Adrenal gland (tissue), 12 donors: ENCODE results near the gene TMEM151B. TPM values are rescaled to one million over a fixed set of nuclear protein-coding genes. Genes with fewer than 3 reads are reported as not detected.
"Not testable (repeated sequence)": the region's sequence is repeated elsewhere in the genome, so short reads cannot be mapped to it uniquely, and the experiment has no call there.

Experiments
- DNase-seq, 7 donors: peaks; one replicate each; pipeline ENCODE4 v3.0.0-alpha.2; 2019 to 2020
- H3K27ac ChIP-seq, 5 donors: fragments of 200-600 bp; sonication (generic) in 4 of 5; 1 replicate in 3 of 5; 2 replicates in 2 of 5; pipeline versions ENCODE4 v1.5.1 to v1.8.0; 2016 to 2020; ENCODE audit warnings: mild to moderate bottlenecking in 1 of 5
- H3K27me3 ChIP-seq: fragments of 200-600 bp; 2 replicates; pipeline ENCODE4 v1.8.0; 2021
- H3K36me3 ChIP-seq, 2 donors: fragments of 200-600 bp; replicated peaks in 1 of 2; 1 replicate in 1 of 2; 2 replicates in 1 of 2; pipeline versions ENCODE4 v1.5.1 to v1.8.0; 2018 to 2022
- H3K4me1 ChIP-seq, 2 donors: fragments of 200-600 bp; replicated peaks in 1 of 2; 1 replicate in 1 of 2; 2 replicates in 1 of 2; pipeline versions ENCODE4 v1.5.1 to v1.8.0; 2018 to 2021
- H3K4me3 ChIP-seq, 4 donors: fragments of 200-600 bp; sonication (generic) in 3 of 4; one replicate each; pipeline ENCODE4 v1.5.1; 2016 to 2018
- H3K9me3 ChIP-seq, 3 donors: fragments of 200-600 bp; sonication (generic) in 1 of 3; replicated peaks in 1 of 3; 1 replicate in 2 of 3; 2 replicates in 1 of 3; pipeline versions ENCODE4 v1.5.1 to v1.8.0; 2016 to 2021
- CTCF ChIP-seq, 6 experiments: fragments of 450-650 bp in 4 of 6; fragments of 200-600 bp in 2 of 6; sonication (generic) in 1 of 6; IDR thresholded peaks; 1 replicate in 5 of 6; 2 replicates in 1 of 6; pipeline versions ENCODE4 v1.5.1 to v1.8.0; 2016 to 2021; ENCODE audit warnings: antibody characterized with exemption in 6 of 6, mild to moderate bottlenecking in 2 of 6, moderate library complexity in 1 of 6
- POLR2A ChIP-seq, 2 donors: fragments of 450-650 bp; IDR thresholded peaks; one replicate each; pipeline ENCODE4 v1.6.1; 2017; ENCODE audit warnings: antibody characterized with exemption in 2 of 2, mild to moderate bottlenecking in 2 of 2, moderate library complexity in 1 of 2
- WGBS, 4 donors: extraction: QIAGEN DNeasy Blood & Tissue Kit in 2 of 4; methylation state at CpG; one replicate each; pipeline versions ENCODE4 v1.1.5 to v1.1.7; 2013 to 2017; 5-methylcytosine and 5-hydroxymethylcytosine counted together
- intact Hi-C, 2 donors: fragments of 100-400 bp; cut with DNase I; formaldehyde crosslinking; loops; one replicate each; pipeline versions ENCODE4 v1.14.1 to v1.15.0; 2022 to 2023
- polyA plus RNA-seq, 3 donors: library from polyadenylated mRNA; stranded (reverse); fragments of 200-250 nt in 2 of 3; fragments of 350-450 nt in 1 of 3; fragmentation: Illumina TruSeq in 1 of 3; extraction: RNeasy Lipid Tissue Mini Kit (QIAGEN cat#74804) in 1 of 3; gene quantifications; one replicate each; pipeline ENCODE4 v1.2.3, GENCODE V29; 2013 to 2014
- total RNA-seq, 9 donors: library from RNA; depleted of rRNA in 4 of 9; stranded (reverse); fragments of >200 nt in 4 of 9; fragments of 120-200 nt in 1 of 9; fragmentation: NEBNext Ultra II Directional in 1 of 9; extraction: Animal tissue kit (Norgen Biotek cat#: 25700) in 1 of 9; gene quantifications; one replicate each; pipeline versions ENCODE4 v1.1.0 to v1.2.4, GENCODE V29; 2013 to 2023
- donor health status: healthy with polysubstance abuse.
- donor health status: Bipolar disorder and iron deficiency.
- donor health status: DM: yes; HTN: yes; CAD: no.
- donor health status: DM: no; HTN: no; CAD: no.
- donor health status: DM: no; HTN: no; CAD: no.
- donor health status: DM: yes; HTN: yes; CAD: no.

TMEM151B gene
- total and polyA plus RNA-seq, 12 donors = 0.07 to 3.9 (median 0.79) TPM; not detected in 2

GRCh38 chr6:44228836-44229235, 41.4 kb upstream of the TMEM151B start:
- H3K9me3 ChIP-seq = no peaks in the 10 kb centered on the region
- DNase-seq = no peak
- peaks cover 65 to 85% of the 10 kb centered on the region in 2 donors for H3K4me1 ChIP-seq
- H3K4me3 ChIP-seq = peak overlapping the region in 1 of 4 donors; percentile 9
- peak overlapping the region; percentile 35 to 90 (median 52) for H3K27ac ChIP-seq
- H3K27me3 ChIP-seq = no peaks in the 10 kb centered on the region
- H3K36me3 ChIP-seq = peaks cover 0 to 36% of the 10 kb centered on the region in 2 donors
- intact Hi-C loops = no loop called here
- TF ChIP-seq POLR2A (IDR thresholded peaks at IDR 0.05) = no peak
- TF ChIP-seq CTCF (IDR thresholded peaks at IDR 0.05) = no peak
- WGBS, 4 donors = 43 to 63% (median 47%) methylated on average over 5 of the region's 5 CpGs

- TF ChIP-seq POLR2A (IDR thresholded peaks at IDR 0.05) (peak in 1 of 2 donors; percentile 53), CTCF (IDR thresholded peaks at IDR 0.05) (no peak)
- Histone ChIP-seq H3K9me3 (no peaks in the 10 kb centered on the region), H3K4me3 (peak overlapping the region in 1 of 4 donors; percentile 9), H3K27ac (peak overlapping the region; percentile 35 to 90 (median 52)), H3K4me1 (peaks cover 65 to 85% of the 10 kb centered on the region in 2 donors), H3K36me3 (peaks cover 0 to 36% of the 10 kb centered on the region in 2 donors), H3K27me3 (no peaks in the 10 kb centered on the region)
- DNase-seq = peak; percentile 70 to 92 (median 89)
- WGBS, 4 donors = 29 to 42% (median 38%) methylated on average over 8 to 11 of the region's 11 CpGs
- intact Hi-C loops = loop anchor here (5.0 to 10.0 kb wide), 3 partner anchors 57 to 135 kb away; no protein-coding TSS in a partner anchor
Observed at GRCh38 chr6:44229376-44230033, 40.7 kb upstream of the TMEM151B start.

GRCh38 chr6:44230034-44230675, 40.1 kb upstream of the TMEM151B start:
- Histone ChIP-seq H3K4me1 (peaks cover 61 to 85% of the 10 kb centered on the region in 2 donors), H3K27ac (peak overlapping the region in 4 of 5 donors; percentile 16 to 90 (median 68)), H3K9me3 (no peaks in the 10 kb centered on the region), H3K27me3 (no peaks in the 10 kb centered on the region), H3K36me3 (peaks cover 0 to 36% of the 10 kb centered on the region in 2 donors), H3K4me3 (no peak overlapping the region)
- peak in 1 of 7 donors; percentile 21 for DNase-seq
- TF ChIP-seq CTCF (IDR thresholded peaks at IDR 0.05) = no peak
- no peak for TF ChIP-seq POLR2A (IDR thresholded peaks at IDR 0.05)
- intact Hi-C loops = loop anchor here (5.0 to 10.0 kb wide), 3 partner anchors 58 to 135 kb away; no protein-coding TSS in a partner anchor
- 62 to 82% (median 77%) methylated on average over 3 to 10 of the region's 10 CpGs for whole genome bisulfite sequencing, 4 donors

- WGBS, 4 donors = 82 to 89% (median 87%) methylated on average over 9 of the region's 9 CpGs
- H3K27me3 ChIP-seq, H3K4me3 ChIP-seq, H3K9me3 ChIP-seq, DNase-seq: not testable (repeated sequence)
- Histone ChIP-seq H3K36me3 (peaks cover 0 to 36% of the 10 kb centered on the region in 2 donors), H3K4me1 (peaks cover 54 to 73% of the 10 kb centered on the region in 2 donors), H3K27ac (peak overlapping the region in 2 of 5 donors; percentile 88 to 90)
- intact Hi-C loops = loop anchor here (5.0 to 10.0 kb wide), 3 partner anchors 59 to 137 kb away; no protein-coding TSS in a partner anchor
Observed at GRCh38 chr6:44231426-44231825, 38.8 kb upstream of the TMEM151B start.
